ENCODE measurements around the gene GYPC.

GRCh38 chr2:126725580-126725979, 69.6 kb downstream of the GYPC start:
- TF ChIP-seq CTCF (conservative IDR thresholded peaks at IDR 0.05; ENCODE audit: low read length), result no peak
- TF ChIP-seq EZH2phosphoT487 (IDR thresholded peaks at IDR 0.05; ENCODE audit: borderline replicate concordance), result no peak
